Left hindlimb (tissue), 1 donor: Measurements from ENCODE around the gene PRPF40B.

ENCODE experiments used
- DNase-seq: peaks from one replicate; pipeline ENCODE4 v3.0.0-alpha.2; 2018

PRPF40B gene

DNA sequence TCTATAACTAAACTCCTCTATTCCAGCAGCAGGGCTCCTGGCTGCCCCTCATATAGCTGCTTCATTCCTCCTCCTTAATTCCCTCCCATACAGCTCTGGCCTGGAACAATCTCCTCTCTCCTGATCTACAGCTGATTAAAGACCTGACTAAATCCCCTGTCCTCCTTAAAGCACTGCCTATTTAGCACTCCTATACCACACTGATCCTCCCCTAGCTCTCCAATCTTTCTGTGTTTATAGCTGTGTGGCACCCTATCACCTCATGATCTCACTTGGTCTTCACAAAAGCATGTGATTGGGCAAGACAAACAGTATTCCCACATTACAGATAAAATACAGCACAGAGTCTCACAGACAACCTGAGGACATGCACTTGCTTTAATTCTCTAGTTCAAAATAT lies 66.4 kb downstream of the PRPF40B start:
- no peak for DNase-seq

DNA sequence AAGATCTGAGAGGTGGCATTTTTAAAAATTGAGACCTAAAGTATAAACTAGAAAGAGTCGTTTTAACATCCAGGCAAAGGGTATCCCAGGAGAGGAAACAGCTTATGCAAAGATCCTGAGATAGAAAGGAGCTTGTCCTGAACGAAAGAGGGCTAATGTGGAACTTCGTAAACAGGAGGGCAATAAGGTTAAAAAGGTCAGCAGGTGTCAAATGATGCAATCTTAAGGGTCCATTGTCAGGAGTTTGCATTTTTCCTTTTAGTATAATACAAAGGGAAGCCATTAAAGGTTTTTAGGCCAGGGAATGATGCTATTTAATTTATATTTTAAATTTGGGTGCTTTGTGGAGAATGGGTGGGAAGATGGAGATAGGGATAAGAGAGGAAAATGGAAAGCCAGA lies 69.5 kb downstream of the PRPF40B start:
- DNase-seq, result no peak

DNA sequence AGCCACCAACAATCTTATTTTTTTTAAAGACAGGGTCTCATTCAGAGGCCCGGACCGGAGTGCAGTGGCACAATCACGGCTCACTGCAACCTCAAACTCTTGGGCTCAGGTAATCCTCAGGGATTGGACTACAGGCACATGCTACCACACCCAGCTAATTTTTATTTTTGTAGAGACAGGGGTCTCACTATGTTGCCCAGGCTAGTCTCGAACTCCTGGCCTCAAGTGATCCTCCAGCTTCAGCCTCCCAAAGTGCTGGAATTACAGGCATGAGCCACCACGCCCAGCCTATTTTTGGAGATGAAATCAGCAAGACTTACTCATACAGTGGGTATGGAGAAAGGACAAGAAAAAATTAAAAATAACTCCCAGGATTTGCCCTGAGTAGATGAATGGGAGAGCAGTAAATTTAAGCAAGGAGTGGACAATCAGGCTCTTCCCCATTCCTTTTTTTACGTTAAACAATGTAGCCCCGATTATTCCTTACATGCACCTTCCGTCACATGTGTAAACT lies 70.6 kb downstream of the PRPF40B start:
- no peak for DNase-seq
